ENCODE results near the gene SELENON. TPM values are rescaled to one million over a fixed set of nuclear protein-coding genes. Genes with fewer than 3 reads are reported as not detected.
A peak's percentile ranks its signal among the peaks of the same experiment; 100 is the strongest.

SELENON gene
- total and polyA plus RNA-seq, 2 experiments from 2014 or later: 111 to 123 TPM

GRCh38 chr1:25784575-25785051 is 15.4 kb upstream of the SELENON start:
- Histone ChIP-seq H3K36me3 (no peaks in the 10 kb centered on the region), H3K4me1 (ENCODE audit: low read depth) (peaks cover 57% of the 10 kb centered on the region), H3K9me3 (ENCODE audit: low read depth) (no peaks in the 10 kb centered on the region), H3K4me3 (no peak overlapping the region), H3K27me3 (no peaks in the 10 kb centered on the region), H3K27ac (peak overlapping the region; percentile 67)
- TF ChIP-seq CTCF (IDR thresholded peaks at IDR 0.05; ENCODE audit: low read depth, low read length): no peak
- peak in 1 of 2 donors; percentile 87 for DNase-seq (ENCODE audit: low read depth in 1 of 2, low spot score in 1 of 2)

GRCh38 chr1:25785333-25786067 is 14.5 kb upstream of the SELENON start:
- Histone ChIP-seq H3K4me3 (no peak overlapping the region), H3K4me1 (ENCODE audit: low read depth) (peaks cover 48% of the 10 kb centered on the region), H3K9me3 (ENCODE audit: low read depth) (no peaks in the 10 kb centered on the region), H3K27ac (peak overlapping the region; percentile 67), H3K36me3 (no peaks in the 10 kb centered on the region), H3K27me3 (no peaks in the 10 kb centered on the region)
- TF ChIP-seq CTCF (IDR thresholded peaks at IDR 0.05; ENCODE audit: low read depth, low read length): no peak
- no peak for DNase-seq (ENCODE audit: low read depth in 1 of 2, low spot score in 1 of 2)

GRCh38 chr1:25786887-25787759 is 12.9 kb upstream of the SELENON start:
- Histone ChIP-seq H3K36me3 (no peaks in the 10 kb centered on the region), H3K27ac (peak overlapping the region; percentile 4), H3K4me1 (ENCODE audit: low read depth) (peaks cover 46% of the 10 kb centered on the region), H3K9me3 (ENCODE audit: low read depth) (no peaks in the 10 kb centered on the region), H3K27me3 (no peaks in the 10 kb centered on the region), H3K4me3 (no peak overlapping the region)
- DNase-seq (ENCODE audit: low read depth in 1 of 2, low spot score in 1 of 2): no peak
- no peak for TF ChIP-seq CTCF (IDR thresholded peaks at IDR 0.05; ENCODE audit: low read depth, low read length)

GRCh38 chr1:25787760-25788166 is 12.2 kb upstream of the SELENON start:
- no peaks in the 10 kb centered on the region for H3K27me3 ChIP-seq
- no peak overlapping the region for H3K4me3 ChIP-seq
- H3K27ac ChIP-seq: no peak overlapping the region
- H3K4me1 ChIP-seq (ENCODE audit: low read depth): peaks cover 45% of the 10 kb centered on the region
- no peaks in the 10 kb centered on the region for H3K9me3 ChIP-seq (ENCODE audit: low read depth)
- DNase-seq (ENCODE audit: low read depth in 1 of 2, low spot score in 1 of 2): no peak
- H3K36me3 ChIP-seq: no peaks in the 10 kb centered on the region
- no peak for TF ChIP-seq CTCF (IDR thresholded peaks at IDR 0.05; ENCODE audit: low read depth, low read length)

- no peaks in the 10 kb centered on the region for H3K27me3 ChIP-seq
- no peak overlapping the region for H3K27ac ChIP-seq
- no peak for TF ChIP-seq CTCF (IDR thresholded peaks at IDR 0.05; ENCODE audit: low read depth, low read length)
- no peak overlapping the region for H3K4me3 ChIP-seq
- DNase-seq (ENCODE audit: low read depth in 1 of 2, low spot score in 1 of 2): no peak
- no peaks in the 10 kb centered on the region for H3K36me3 ChIP-seq
- no peaks in the 10 kb centered on the region for H3K9me3 ChIP-seq (ENCODE audit: low read depth)
- peaks cover 24% of the 10 kb centered on the region for H3K4me1 ChIP-seq (ENCODE audit: low read depth)
Observed at GRCh38 chr1:25790472-25790871, 9.5 kb upstream of the SELENON start.

Data from cardiac muscle cell (in vitro differentiated cells and primary cell).